NK-92 (cell line): Measurements from ENCODE around the gene INPP4B.

ENCODE experiments used
- DNase-seq: peaks from one replicate; lab custom pipeline; 2025; ENCODE audit not compliant: unreplicated experiment; lab: John Stamatoyannopoulos, UW

The INPP4B gene

GRCh38 chr4:142160509-142160908 is 685.6 kb downstream of the INPP4B start:
- DNase-seq: no peak

GRCh38 chr4:142158980-142159379 is 687.1 kb downstream of the INPP4B start:
- no peak for DNase-seq

DNA sequence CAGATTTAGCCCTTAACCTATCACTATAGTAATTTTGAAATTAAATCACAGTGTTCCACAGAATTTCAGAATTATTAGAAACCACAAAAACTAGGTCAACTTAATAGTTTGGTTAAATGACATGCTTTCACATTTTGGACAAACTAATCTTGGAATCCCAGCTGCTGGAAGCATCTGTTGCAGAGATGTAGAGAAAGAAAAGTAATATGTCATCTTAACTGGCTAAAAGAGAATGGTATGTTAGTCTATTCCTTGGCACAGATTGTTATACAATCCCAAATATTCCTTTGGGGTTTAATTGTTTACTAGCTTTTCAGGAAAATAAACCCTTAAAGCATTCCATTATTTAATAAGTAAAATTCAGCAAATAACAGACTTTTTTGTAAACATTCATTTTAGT is 689.8 kb downstream of the INPP4B start:
- DNase-seq: no peak

GRCh38 chr4:142155347-142155746 is 690.8 kb downstream of the INPP4B start:
- no peak for DNase-seq

- no peak for DNase-seq
These were observed 695.6 kb downstream of the INPP4B start for GRCh38 chr4:142150483-142150882.

- no peak for DNase-seq
These were observed 701.3 kb downstream of the INPP4B start for GRCh38 chr4:142144813-142145212.

DNA sequence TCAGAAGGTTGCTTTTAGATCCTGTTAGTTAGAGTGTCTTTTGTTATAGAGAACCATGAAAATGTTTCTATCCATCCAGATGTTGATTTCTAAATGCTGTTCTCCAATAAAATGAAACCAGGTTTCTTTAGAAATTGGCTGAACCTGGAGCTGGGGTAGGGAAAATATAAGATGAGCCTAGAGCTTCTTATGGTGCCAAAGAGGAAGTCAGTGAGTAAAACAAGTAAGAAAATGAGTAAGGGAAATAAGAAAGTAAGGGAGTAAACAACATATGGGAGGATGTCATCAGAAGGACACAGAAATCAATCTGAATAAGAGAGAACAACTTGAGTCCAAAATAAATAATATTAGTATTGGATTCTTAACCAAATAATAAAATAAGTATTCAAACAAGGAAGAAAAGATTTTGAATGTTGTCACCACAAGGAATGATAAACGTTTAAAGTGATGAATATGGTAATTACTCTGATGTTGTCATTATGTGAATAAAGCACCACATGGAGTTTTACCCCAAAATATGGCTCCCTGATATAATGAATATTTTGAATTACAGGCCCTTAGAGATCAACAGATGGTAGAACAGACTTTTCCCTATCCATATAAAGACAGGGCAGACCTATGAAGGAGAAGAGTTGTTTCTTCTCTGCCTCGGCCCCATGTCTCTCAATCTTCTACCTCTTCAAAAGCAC is 703.6 kb downstream of the INPP4B start:
- no peak for DNase-seq

- DNase-seq: no peak
These were observed 704.9 kb downstream of the INPP4B start for GRCh38 chr4:142141224-142141623.

GRCh38 chr4:142130666-142131065 is 715.4 kb downstream of the INPP4B start:
- no peak for DNase-seq

DNA sequence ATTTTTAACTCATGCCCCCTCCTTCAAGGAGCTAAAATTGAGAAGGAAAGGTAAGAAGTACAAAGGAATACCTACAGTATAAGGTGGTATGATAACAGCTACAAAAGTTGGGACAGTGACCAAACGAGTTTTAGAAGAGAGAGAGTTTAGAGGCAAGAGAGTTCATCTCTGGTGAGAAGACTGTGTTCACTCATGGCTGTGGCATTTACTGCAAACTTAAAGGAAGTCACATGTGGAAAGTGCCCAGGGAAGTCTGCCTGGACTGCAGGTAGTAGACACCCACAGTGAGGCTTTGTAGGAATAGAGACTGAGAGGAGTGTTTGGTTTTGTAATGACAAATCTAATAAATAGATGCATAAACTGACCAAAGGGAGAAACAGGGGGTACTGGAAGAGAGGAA is 716.2 kb downstream of the INPP4B start:
- no peak for DNase-seq

- DNase-seq: no peak
These were observed 716.6 kb downstream of the INPP4B start for GRCh38 chr4:142129473-142129872.

- no peak for DNase-seq
These were observed 717.6 kb downstream of the INPP4B start for GRCh38 chr4:142128529-142128928.

GRCh38 chr4:142126890-142127497 is 719.1 kb downstream of the INPP4B start:
- no peak for DNase-seq

- no peak for DNase-seq
These were observed 721.2 kb downstream of the INPP4B start for GRCh38 chr4:142124874-142125273.

DNA sequence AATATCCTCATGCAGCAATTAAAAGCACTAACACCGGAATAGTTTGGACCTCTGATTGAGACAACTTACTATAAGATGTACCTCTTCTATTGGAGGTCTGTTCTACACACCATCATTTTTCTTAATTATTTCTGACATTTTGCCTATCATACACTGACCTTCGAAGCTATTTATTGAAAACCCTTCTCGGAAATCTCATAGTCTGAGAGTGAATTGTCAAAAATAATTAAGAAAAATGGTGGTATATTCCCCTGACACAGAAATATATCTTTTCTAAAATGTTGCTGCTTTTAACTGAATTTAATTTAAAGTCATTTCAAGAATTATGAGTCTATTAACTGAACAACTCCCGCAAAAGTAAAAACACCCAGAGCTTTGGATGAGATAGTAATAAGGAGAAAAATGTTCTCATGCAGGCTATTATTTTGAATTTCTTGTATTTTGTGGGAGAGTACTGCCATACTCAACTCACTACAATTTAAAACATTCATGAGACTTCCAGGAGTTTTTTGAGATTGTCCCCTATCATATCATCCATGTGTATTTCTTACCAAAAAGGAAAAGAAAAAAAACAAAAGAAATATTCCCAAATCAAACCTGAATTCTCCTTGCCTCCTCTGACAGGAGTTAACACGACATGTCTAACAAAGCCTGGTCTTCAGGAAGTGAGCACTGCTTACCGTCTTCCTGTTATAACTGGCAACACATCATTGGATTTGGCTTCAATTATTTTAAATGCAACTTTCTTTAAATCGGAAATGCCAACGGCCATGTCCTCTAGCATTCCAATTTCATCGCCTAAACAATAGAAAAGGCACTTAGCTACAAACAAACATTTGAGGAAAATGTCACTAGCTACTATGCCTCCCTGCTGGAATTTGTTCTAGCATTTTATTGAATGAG is 724.4 kb downstream of the INPP4B start:
- no peak for DNase-seq

- no peak for DNase-seq
These were observed 725.2 kb downstream of the INPP4B start for GRCh38 chr4:142120921-142121320.

DNA sequence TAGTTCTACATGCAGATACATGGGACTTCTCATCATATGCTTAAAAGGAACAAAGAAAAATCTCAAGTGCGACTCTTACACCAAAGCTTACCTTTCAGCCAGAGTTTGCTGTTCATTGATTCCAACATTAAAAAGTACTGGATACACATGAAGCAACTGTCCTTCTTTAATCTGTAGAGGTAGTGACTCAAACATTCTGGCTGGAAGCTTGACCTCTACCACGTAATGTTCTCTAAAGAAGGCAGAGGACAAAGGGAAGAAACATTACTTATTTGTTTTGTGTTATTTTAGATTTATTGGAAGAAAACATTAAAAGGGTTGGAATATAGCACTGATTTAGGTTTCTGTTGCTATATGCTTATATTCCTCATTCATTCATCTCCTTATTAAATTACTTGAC is 733.6 kb downstream of the INPP4B start:
- DNase-seq: no peak

DNA sequence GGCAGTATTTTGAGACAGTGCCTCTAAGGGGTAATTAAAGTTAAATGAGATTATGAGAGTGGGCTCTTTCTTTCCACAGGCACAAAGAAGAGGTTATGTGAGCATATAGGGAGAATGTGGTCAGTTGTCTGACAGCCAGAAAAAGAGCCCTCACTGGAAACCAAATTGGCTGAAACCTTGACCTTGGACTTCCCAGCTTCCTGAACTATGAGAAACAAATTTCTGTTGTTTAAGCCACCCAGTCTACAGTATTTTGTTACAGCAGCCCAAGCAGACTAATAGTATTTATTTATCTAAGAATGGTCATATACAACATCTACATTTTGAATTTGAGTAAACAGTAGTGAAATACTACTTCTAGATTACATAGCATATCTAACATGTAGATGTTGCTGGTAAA is 736.0 kb downstream of the INPP4B start:
- no peak for DNase-seq

GRCh38 chr4:142104041-142104440 is 742.1 kb downstream of the INPP4B start:
- DNase-seq: no peak

GRCh38 chr4:142101401-142101800 is 744.7 kb downstream of the INPP4B start:
- DNase-seq: no peak

DNA sequence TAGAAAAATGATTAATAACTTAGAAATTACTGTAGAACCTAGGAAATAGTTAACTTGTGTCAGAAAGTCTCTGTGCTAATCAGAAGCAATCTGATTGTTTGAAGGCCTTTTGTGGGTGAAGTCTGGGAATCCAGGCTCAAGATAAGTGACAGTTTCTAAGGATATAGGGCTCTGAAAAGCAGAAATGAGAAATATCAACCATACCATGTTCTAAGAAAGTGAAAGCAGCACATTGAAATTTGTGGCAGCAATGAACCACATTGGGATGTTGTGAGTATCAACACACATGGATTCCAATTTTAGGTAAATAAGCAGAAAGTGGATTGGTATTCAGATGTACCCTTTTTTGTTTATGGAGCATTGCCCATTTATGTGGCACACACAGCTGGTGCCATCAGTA is 745.2 kb downstream of the INPP4B start:
- DNase-seq: no peak
